HG02884 (cell line): Measurements from ENCODE around the gene NCAM1.

Experiments used
- ATAC-seq: cut with Tn5 transposase; IDR thresholded peaks from one replicate; pipeline ENCODE4 v1.9.1; 2021; ENCODE audit warnings: mild to moderate bottlenecking, moderate library complexity; ENCODE audit not compliant: unreplicated experiment

Gene NCAM1

DNA sequence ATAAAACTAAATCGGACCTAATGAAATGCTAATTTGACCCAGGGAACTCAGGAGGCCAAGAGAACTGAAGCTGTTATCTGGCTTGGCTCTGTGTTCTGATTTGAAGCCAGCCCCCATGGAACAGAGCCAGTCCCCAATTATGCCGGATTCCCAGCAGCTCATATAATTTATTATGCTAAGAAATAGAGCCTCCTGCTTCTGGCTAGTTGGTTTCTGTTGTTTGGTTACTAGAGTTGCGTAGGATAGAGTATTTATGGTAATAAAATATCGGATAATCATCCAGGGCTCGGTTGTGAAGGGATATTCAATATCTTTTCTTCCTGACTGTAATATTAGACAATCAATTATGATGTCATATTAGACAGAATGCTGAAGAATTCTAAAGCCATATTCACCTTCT is 232.7 kb downstream of the NCAM1 start:
- no peak for ATAC-seq

DNA sequence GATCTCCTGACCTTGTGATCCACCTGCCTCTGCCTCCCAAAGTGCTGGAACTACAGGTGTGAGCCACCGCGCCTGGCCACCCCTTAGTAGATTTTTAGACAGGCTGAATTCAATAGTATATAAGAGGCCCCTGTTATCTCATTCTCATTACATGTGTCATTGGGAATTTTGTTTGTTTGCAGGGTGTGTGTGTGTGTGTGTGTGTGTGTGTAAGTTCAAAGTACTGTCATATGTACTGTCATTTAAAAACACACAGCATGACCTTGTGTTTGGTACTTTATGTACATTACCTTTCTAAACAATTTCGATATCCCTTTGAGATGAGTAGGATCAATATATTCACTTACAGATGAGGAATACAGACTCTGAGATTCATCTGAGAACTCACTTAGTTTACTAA is 234.5 kb downstream of the NCAM1 start:
- no peak for ATAC-seq

GRCh38 chr11:113197446-113197845 is 236.2 kb downstream of the NCAM1 start:
- no peak for ATAC-seq

DNA sequence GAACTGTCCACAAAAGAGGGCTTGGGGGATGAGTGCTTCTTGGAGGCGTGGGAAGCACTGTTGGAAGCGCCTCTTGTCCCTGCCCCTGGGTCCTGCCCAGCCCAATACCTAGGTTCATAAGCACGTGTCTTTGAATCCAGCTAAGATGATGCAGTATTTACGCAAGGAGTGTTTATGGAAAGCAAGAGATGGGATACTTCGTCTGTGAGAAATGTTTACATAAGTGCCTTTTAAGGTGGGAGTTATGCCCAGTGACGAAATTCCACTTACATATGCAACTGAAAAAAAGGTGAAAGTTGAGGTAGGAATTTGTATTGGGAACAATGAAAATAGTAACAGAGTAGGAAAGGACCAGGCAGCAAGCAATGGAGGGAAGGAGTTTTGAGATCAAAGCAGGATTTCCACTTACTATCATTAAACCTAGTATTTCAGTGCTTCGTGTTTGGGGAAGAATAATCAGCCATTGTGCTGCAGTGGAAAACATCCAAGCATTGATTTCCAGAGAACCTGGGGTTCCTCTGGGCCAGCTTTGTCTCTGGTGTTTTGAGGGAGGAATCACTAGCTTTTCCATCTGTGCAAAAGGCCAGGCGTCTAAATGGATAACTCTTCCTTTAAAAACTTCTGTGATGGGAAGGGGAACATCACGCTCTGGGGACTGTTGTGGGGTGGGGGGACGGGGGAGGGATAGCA is 237.9 kb downstream of the NCAM1 start:
- ATAC-seq: no peak

DNA sequence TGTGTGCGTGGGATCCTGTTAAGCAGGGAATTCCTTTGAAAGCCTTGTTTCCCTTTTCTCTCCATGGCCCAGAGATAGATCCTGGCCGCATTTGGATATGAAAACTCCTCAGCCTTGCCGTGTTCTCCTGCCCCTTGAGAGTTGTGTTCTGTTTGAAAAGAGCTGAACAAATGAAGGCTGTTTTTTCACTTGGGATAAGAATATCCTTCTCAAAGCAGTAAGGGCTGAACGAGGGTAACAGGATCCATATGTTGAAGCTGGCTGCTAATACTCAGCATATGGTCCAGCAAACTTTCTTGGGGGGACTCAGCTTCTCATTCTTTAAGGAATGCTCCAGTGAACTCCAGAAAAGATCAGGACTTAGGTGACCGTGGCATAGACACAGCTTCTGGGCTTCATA is 238.6 kb downstream of the NCAM1 start:
- no peak for ATAC-seq

- ATAC-seq: no peak
Observed at GRCh38 chr11:113201054-113201818, 240.0 kb downstream of the NCAM1 start.

GRCh38 chr11:113202431-113202830 is 241.2 kb downstream of the NCAM1 start:
- no peak for ATAC-seq

DNA sequence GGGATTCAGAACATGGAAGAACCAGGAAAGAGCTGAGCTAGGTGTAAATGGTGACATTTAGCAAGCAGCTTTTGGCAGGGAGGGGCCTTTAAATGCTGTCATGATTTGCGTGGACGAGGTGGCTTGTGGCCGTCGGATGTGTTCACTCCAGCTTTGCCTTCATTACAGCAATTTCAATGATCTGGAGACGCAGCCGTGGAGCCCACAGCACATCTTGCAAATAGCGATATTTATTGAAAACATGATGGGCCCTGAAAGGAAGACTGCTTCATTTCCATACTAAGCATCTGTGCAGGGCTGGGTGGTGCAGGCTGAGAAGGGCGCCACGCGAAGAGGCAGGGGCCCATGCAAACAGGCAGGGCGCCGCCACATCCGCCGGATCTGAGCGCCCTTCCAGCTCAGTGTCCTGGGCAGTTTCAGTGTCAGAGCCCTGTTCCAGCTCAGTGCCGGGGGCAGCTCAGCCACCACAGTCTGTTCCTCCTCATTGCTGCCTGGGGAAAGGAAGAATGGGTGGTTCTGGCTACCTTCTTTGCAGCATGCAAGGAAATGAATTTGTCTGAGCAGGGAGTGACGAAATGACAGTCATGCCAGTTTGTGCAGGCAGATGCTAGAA is 242.0 kb downstream of the NCAM1 start:
- ATAC-seq: no peak

DNA sequence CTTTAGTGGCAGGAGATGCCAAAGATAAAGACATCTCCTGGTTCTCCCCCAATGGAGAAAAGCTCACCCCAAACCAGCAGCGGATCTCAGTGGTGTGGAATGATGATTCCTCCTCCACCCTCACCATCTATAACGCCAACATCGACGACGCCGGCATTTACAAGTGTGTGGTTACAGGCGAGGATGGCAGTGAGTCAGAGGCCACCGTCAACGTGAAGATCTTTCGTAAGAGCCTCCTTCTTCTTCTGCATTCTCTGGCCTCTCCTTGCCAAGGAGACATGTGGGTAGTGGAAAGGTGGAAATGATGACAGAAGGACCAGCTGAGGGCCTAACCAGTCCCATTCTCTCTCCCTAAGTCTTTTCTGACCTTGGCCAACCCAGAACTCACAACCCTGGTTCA is 243.1 kb downstream of the NCAM1 start:
- ATAC-seq: no peak

DNA sequence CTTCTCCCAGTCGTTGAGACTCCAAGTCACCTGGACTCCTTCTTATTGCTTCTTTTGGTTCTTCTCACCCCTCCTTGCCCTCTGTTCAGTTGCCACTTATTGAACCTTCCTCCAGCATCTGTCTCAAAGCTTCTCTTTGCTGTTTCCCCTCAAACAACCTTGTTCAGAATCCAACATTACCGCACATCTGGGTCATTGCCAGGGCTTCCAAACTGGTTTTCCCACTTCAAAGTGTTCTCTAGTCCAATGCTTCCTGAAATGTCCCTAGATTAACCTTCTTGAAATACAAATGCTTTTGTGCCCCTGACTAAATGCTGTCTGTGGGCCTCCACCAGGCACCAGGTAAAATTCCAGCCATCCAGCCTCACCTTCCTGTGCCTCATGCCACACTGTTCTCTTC is 252.3 kb downstream of the NCAM1 start:
- ATAC-seq: no peak

DNA sequence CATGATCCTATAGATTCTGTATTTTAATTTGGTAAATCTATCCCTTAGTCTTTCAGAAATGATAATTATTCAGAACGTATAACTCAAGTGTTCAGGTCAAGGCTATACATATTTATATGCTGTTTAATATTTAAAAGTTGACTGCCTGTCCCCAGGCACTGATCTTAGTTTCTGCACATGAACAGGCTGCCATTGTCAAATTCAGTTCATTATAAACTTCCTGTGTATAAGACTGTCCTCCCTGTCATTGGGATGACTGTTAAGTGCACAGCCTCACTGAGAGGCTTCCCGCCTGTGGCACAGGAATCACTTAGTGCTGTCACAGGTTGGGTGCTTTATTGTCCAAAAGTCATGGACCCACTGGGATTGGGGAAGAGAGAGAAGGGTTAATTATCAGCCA is 261.0 kb downstream of the NCAM1 start:
- no peak for ATAC-seq

- ATAC-seq: no peak
Observed at GRCh38 chr11:113234888-113235287, 273.7 kb downstream of the NCAM1 start.

DNA sequence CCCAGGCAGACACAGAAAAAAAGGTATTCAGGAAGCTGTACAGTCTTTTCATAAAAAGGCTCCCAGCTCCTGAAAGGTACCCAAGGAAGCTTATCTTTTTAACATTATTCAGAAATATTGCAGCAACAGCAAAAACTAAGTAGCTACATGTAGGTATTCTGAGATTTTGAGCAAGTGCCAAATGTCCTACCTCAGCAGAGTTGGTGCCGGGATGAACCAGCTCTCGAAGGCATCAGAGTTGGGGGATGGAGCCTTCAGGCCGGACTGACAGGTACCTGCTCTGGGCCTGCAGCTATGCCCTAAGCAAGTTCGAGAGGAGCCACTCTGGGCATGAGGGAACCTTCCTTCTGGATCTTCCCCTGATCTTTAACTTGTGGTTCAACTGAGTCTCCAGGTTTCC is 276.0 kb downstream of the NCAM1 start:
- ATAC-seq: no peak

GRCh38 chr11:113238721-113239120 is 277.5 kb downstream of the NCAM1 start:
- no peak for ATAC-seq

DNA sequence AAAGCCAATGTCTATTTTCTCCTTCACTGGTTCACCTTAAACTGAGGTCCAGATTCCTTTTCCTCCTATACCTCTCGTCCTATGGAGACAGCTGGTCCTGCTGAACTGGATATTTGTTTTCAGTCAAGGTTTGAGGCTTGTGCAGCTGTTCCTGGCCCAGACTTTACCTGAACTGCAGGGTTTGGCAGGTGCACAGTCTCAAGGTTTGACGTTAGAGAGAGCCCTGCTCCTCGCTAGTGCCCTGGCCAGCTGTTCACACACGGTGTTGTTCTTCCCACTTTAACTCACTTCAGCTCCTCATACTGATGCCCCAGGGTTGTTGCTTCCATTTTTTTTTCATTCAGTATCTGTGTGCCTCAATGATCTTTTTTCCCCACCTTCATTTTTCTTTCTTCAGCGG is 279.2 kb downstream of the NCAM1 start:
- no peak for ATAC-seq

GRCh38 chr11:113240790-113241635 is 279.8 kb downstream of the NCAM1 start:
- ATAC-seq: no peak

DNA sequence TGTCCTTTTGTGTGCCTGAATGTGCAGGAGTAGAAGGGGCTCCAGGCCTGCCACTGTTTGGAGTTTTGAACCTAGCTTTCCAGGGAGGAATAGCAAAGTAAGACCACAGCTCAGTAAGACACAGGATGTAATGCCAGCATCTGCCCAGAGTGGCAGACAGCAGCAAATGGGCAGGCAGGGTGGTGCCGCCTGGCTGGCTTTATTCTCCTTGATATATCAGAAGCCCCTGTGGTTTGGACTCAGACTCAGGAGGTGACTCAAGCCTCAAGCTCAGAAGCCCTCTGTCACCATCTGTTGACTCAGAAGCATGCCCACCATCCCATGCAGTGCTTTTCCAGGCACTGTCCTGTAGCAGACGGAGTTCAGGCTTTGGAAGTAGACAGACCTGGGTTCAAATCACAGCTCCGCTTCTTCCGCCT is 280.4 kb downstream of the NCAM1 start:
- no peak for ATAC-seq

DNA sequence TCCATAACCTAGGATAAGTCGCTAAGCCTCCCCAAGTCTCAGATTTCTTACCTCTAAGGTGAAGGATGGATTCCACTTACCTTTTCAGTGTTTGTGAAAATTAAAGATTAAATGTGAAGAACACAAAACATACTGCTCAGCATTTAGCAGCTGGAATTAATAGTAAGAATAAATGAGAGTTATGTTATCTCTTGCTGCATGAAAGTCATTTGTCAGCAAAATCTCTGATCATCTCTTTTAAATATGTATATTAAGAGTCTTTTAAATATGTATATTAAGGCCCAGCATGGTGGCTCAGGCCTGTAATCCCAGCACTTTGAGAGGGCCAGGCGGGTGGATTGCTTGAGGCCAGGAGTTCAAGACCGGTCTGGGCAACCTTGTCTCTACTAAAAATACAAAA is 280.8 kb downstream of the NCAM1 start:
- no peak for ATAC-seq

GRCh38 chr11:113242767-113243397 is 281.7 kb downstream of the NCAM1 start:
- no peak for ATAC-seq

DNA sequence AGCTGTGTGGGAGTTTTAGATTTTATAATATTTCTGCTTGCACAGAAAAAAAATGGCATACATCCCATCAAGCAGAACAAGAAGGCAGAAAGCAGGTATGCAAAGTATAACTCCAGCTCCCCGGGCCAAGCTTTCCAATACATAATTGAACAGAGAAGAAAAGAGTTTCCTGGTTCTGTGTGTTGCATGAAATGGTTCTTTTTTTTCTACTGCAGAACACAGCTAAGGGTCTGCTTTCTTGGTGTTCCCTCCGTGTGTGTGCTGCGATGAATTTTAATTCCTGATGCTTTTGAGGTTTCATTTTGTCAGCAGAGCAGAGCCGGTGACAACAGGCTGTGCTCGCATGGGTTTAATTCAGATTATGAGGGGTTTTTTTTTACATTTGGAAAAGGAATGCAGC is 282.5 kb downstream of the NCAM1 start:
- ATAC-seq: no peak

DNA sequence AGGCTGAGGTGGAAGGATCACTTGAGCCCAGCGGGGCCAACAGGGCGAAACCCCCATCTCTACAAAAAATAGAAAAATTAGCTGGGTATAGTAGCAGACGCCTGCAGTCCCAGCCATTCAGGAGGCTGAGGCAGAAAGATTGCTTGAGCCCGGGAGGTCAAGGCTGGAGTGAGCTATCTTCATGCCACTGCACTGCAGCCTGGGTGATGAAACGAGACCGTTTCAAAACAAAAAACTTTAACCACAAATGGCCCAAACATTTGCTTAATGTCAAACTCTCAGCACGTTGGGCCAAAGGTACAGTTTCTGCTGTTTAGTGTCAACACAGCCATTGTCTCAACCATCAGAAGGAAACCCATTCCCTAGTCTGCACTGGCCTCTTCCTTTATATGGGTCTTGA is 284.0 kb downstream of the NCAM1 start:
- no peak for ATAC-seq
